ENCODE measurements around the gene TNFRSF13B.
"Not testable (repeated sequence)": the region's sequence is repeated elsewhere in the genome, so short reads cannot be mapped to it uniquely, and the experiment has no call there.

The TNFRSF13B gene

DNA sequence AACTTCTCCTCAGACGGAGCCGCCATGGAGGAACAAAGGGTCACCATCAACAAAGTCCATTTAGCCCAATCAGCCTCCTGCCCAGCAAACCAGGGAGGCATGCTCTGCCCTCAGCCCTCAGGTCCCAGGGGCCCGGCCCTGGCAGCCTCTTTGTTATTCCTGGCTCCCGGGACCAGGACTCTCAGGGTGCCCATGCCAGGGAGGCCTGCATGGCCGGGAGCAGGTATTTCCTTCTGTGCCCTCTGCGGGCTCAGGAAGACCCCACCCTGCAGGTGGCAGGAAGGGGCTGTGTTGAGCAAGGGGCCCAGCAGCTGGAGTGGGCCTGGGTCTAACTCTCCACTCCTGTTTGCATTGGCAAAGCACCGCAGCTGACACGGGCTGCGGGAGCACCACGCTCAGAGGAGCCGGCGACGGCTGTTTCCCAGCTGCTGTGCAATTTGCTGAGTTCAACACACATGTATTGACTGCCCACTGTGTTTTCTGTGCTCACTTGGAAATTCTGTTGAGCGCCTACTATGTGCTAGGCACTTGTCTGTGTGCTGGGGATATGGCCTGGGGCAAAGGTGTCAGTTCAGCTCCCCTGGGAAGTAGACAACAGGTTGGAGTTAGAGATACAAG, 33.2 kb upstream of the TNFRSF13B start:
- not testable (repeated sequence) for DNase-seq

DNA sequence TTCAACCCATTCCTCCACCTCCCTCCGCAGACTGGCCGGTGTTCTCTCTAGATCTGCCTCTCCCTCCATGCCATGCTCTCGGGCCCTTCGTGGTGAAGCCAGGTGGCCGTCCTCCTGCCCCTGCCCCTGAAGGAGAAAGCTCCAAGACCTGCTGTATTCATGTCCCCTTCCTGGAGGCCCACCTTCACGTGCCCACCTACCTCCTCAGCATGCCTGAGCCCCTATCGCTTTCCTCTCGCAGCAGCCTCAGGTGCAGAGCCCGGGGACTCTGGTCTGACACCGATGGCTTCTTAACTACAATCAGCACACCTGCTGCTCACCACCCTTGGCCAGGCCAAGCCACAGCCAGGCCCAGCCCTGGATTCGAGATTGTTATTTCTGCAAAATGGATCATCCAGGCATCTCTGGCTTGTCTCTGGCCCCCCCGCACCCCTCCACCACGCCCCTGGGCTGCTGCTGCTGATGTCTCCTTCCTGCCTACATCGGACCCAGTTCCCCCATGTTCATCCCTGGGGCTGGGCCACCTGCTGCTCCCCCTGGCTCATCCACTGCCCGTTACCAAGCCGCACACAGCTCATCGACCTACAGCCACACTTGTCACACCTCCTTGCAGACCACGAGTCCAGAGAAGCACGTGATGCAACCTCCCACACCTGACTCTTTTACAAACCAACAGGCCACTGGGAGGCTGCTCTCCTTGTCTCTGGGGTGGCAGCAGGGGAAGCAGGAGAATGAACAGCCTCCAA, 32.5 kb upstream of the TNFRSF13B start:
- no peak for DNase-seq

DNA sequence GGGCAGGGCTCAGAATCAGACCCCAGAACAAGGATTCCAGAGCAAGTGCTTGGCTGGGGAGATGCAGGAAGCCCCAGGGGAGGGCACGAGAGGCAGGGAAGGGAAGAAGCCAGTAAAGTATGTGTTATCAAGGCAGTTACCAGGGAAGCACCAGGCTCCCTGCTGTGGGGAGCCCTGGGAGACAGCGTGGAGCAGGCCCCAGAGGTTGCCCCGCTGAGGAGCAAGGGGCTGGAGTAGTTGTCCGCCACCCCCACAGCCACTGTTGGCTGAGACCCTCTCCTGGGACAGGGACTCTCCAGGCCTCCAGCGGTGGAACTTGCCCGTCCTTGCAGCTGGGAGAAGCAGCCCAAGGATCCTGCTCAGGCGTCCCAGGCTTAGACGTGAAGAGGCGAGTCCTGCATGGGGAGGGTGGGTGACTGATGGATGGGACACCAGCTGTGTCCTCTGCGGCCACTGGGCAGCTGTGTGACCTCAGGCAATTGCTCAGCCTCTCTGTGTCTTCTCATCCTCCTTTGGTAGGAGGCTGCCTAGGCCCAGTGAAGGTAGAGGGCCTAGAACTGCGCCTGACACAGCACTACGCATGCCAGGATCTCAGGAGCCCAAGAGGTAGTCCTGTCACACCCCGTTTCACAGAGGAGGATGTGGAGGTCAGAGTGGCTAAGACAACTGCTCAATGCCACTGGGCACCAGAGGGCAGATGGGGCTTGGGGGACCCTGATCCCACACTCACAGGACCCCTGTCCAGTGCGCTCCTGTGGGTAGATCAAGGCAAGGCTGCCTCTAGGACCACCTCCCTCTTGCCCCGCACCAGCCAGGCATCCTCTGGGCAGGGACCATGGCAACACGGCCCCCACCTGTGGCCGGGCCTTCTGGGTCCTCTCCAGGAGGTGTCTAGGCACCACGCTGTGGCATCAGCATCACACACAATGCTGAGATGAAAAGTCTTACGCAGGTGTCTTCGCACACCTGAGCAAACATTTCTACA, 31.1 kb upstream of the TNFRSF13B start:
- DNase-seq = not testable (repeated sequence)

DNA sequence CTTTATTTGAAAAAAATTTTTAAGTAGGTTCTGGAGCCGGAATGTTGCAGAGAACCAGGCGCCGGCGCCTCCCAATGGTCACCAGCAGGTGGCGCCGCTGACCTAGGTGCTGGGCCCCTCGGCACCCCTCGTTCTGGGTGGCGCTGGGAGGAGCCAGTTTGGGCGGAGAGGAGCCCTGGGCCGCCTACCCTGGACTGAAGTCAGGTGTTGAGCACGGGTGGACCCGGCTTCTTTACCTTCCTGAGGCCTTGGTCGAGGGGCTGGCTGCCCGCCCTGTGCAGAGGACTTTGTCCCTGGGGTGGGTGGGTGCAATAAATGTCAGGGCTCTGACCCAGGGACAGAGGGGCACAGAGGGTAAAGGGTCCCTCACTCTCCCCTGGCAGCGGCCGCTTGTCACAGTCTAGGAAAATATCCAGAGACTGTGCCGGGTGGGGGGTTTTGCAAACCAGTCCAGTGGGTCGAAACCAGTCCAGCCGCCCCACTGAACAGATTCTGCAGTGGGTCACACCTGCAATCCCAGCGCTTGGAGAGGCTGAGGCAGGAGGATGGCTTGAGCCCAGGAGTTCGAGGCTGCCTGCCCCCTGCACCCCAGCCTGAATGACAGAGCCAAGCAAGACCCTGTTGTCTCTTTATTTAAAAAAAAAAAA, 30.1 kb upstream of the TNFRSF13B start:
- DNase-seq = peak; percentile 91

DNA sequence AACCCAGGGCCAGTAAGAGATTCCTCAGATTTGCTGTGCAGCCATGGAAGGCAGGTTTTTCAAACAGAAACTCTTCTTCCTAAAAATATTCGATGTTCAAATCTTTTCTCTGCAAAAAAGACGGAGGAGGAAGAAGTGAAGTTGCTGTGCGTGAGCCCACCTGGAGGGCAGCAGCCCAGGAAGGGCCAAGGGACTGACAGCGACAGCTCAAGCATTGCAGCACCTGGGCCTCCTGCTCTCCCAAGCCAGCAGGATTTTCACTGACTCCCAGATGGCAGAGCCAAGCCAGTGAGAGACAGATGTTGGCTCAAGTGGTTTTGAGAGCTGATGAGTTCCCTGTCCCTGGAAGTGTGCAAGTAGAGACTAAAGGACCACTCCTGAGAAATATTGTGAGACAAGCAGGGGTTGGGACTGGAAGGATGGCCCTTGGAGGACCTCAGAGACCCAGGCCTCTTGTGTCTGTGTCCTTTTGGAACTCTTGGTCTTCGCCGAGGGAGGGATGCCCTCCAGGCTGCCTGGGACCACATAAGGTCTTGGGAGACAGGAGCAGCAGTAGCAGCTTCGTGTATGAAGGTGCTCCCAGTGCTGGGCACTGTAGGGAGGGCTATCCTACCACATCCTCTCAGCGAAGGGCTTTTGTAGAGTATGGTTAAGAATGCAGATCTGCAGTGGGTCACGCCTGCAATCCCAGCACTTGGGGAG, 29.3 kb upstream of the TNFRSF13B start:
- no peak for DNase-seq

DNA sequence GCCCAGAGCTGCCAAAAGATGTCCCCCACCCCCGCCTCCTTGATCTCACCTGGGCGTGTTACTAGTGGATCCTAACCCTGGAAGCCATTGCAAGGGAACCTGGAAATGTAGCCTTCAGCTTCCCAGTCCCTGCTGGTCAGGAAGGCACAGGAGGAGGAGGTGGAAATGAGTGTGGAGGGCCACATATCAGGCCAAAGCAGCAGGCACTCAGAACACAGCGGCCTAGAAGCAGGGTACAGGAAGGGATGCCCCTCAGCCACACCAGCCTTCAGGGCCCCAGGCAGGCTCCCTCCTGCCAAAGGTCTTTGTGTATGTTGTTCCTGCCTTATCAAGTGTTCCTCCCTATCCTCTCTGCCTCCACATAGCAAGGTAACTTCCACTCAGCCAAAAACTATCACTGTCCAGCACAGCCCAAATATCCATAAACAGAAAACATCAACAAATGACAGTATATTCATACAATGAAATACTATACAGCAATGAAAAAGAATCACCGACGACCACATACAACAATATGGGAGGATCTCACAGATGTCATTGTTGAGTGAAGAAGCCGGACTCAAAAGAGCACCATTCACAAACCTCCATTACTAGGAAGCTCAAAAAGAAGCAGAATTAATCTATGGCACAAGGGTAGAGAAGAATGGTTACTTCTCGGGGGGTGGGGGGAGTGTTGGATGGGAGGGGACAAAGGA, 28.2 kb upstream of the TNFRSF13B start:
- peak; percentile 46 for DNase-seq

DNA sequence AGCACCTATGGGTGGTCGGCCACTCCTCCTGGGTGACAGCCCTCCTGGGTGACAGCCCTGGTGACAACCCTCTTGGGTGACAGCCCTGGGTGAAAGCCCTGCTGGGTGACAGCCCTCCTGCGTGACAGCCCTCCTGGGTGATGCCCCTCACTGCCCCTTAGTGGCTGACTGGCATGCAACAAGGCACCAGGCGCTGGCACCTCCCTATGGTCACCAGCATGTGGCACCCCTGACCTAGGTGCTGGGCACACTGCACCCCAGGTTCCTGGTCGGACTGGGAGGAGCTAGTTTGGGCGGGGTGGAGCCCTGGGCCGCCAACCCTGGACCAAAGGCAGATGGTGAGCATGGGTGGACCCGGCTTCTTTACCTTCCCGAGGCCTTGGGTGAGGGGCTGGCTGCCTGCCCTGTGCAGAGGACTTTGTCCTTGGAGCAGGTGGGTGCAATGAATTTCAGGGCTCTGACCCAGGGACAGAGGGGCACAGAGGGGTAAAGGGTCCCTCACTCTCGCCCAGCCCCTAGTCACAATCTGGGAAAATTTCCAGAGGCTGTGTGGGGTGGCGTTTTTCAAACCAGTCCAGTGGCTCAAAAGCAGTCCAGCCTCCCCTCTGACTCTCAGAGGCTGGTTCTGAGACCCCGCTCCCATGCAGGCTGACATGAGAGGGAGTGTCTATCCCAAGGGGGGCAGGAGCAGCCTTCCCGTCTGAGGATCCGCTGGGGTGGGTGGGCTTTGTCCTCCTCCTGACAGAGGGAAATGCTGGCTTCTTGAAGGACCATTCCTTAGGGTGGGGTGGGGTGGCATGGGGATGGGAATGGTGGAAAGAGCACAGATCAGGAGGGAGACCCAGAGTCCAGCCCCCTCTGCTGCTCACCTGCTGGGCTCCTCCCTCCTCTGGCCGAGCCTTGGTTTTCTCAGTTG, 25.9 kb upstream of the TNFRSF13B start:
- peak; percentile 50 for DNase-seq

DNA sequence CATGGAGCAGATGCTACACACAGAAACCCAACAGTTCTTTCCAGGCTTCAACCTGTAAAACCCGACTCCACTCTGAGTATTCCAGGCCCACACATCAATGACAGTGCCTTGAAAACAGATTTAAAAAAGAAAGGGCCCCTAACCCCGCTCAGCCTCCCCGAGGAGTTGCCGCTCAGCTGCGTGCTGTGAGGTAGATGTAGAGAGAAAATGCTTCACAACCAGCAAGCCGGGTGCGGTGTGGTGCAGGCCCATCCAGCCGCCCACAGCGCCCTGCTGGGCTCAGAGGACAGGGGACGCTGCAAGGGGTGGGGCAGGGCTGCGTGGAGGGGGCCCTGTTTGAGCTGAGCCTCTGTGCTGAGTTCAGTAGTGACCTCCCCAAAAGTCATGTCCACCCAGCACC, 24.8 kb upstream of the TNFRSF13B start:
- not testable (repeated sequence) for DNase-seq

DNA sequence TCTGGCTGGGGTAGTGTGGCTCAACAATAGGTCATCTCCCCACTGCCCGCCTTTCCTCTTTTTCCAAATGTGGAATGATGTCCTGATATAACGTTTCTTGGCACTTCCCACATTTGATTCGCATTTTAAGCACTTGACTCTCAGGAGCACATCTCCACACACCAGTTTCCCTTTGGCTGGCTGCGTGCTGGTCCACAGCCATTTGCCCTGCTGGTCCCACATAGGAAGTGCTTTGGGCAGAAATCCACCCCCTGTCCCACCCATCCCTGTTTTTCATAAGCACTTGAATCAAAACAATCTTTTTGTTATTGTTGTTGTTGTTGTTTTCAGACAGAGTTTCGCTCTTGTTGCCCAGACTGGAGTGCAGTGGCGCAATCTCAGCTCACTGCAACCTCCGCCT, 24.0 kb upstream of the TNFRSF13B start:
- DNase-seq = peak; percentile 52

DNA sequence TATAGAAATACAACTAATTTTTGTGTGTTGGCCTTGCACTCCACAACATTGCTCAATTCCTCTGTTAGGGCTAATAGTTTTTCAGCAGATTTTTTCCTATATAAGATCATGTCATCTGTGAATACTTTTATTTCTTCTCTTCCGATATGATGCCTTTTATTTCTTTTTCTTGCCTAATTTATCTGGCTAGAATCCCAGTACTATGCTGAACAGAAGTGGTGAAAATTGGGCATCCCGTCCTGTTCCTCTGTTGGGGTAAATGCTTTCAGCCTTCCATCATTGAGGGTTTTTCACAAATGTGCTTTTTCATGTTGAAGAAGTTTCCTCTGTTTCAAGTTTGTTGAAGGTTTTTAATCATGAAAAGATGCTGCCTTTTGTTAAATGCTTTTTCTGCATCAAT, 22.7 kb upstream of the TNFRSF13B start:
- DNase-seq = no peak

DNA sequence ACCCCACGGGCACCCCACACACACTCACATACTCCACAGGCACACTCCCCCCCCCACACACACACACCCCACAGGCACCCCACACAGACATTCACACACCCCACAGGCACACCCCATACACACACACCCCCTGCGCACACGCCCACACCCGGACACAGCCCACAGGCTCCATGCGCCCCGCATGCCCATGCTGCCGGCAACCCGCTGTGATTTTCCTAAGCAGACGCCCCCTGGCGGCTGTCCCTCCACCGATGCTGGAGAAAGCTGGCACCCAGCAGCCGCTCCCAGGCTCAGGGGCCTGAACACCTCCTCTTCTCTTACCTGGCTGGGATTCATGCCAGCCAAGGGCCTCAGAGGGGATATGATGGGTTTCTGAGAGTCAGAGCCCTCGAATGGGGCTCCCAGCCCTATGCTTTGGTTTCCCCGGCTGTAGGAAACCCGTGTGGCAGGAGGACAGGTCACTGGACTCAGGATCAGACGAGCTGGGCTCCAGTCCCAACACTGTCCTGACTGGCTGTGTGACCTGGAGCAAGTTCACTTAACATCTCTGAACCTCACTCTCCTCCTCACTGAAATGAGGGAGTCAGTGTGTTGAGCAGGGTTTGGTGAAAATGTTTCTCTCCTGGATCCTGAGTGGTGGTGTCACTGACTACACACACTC, 19.6 kb upstream of the TNFRSF13B start:
- peak; percentile 92 for DNase-seq

DNA sequence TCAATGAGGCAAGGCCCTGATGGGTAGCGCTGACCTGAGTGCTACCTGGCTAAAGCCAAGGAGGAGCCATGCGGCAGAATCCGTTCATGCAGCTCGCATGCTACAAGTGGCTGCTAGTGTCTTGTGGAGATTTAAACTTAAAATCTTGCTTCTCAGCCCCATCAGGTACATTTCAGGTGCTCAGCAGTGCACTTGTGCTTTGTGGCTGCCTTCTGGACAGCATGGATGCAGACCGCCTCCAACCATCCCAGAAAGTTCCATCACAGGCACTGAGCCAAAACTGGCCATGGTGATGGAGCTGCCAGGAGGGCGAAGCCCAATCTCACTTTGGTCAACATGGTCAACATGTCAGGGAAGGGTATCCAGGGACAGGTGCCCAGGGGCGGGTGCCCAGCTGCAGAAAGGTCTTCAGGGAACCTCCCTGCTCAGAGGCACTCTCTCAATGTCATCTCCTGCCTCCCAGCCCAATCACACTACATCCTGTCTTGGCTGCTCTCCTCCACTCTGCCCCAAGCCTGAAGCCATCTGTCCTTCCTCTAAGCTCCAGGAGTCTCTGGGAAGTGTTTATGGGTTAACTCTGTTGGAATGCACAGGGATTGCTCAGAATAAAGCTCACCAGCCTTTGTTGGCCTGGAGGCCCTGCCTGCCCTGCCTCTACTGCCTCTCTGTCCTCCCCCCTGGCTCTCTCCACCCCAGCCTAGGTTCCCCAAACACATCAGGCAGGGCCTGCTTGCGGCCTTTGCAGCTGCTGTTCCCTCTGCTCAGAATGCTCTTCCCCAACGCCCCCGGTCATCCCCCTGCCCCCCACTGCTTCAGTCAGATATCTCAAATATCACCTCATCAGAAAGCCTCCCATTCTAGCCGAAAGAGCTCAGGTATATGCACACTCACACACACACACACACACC, 18.3 kb upstream of the TNFRSF13B start:
- DNase-seq = peak; percentile 79

DNA sequence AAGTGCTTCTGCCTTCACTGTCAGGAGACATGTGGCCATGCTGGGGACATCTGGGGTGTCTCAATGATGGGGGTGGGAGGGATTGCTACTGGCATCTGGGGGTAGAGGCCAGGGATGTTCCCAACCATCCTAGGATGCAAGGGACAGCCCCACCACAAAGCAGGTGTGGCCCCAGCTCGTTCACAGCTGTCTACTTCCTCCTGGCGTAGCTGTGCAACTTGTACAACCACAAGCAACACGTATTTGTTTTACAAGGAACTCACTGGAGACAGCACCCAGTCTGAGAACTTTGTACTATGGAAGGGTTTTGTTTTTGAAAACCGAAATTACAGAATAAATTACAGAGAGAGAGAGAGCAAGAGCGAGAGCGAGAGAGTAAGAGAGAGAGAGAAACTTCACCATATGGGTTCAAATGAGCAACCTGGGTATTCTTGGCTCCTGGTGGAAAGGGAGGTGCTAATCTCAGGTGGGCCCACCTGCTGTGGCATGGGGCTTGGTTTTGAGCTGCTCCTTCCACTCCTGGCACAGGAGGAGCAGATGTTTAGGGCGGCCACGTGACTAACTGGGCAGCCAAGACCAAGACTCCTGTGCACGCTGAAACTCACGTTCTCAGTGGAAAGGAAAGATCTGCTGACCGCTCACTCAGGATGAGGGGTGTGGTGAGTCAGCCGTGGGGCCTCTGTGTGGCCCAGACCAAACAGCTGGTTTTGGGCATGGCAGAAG, 17.5 kb upstream of the TNFRSF13B start:
- DNase-seq = no peak

DNA sequence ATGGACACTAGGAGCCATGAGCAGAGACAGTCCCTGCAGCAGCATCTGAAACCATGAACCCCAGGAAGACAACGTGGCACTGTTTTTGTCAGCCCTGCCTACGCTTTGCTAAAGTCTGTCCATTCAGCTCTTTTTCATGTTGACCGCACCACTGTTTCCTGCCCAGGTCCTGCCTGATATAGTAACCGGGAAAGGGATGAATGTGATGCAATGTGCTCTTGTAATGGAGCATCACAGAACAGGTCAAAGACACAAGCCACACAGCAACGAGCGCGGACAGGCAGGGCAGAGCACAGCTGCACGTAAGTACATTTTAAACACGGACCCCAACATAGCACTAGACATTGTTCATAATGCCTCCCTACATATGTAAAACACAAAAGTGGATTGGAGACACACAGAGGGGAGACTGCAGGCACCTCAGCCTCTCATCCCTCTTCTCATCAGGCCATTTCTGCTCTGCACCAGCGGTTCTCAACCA, 16.9 kb upstream of the TNFRSF13B start:
- DNase-seq = no peak

DNA sequence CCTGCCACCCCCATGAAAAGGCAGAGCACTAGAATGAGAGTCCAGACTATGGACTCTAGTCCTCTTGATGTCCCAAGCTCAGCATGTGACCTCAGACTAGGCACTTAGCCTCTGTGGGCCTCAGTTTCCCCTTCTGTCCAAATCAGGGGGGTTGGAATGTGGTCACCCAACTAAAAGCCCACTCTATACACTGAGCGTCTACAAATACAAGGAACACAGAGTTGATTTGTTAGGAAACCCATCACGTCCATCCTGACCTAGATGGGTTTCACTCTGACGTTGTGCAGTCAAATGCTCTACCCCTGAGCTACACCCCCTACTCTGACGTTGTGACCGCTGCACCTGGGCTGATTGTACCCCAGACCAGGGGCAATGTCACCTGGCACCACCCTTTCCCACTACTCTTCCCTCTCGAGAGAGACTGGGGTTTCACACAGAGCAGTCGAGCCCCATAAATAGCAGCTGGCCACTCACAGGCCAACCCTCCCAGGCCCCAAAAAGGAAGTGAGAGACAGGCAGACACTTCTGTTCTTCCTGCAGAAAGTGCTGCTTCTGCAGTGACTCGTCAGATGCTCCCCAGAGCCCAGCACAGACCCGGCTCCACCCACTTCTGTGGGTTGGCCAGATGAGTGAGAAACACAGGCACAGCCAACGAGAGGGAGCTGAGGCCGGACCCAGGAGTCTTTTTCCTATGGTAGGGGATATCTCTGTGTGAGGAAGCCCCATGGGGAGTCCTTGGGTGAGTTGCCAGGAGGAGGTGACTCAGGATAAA, 16.1 kb upstream of the TNFRSF13B start:
- peak; percentile 95 for DNase-seq

DNA sequence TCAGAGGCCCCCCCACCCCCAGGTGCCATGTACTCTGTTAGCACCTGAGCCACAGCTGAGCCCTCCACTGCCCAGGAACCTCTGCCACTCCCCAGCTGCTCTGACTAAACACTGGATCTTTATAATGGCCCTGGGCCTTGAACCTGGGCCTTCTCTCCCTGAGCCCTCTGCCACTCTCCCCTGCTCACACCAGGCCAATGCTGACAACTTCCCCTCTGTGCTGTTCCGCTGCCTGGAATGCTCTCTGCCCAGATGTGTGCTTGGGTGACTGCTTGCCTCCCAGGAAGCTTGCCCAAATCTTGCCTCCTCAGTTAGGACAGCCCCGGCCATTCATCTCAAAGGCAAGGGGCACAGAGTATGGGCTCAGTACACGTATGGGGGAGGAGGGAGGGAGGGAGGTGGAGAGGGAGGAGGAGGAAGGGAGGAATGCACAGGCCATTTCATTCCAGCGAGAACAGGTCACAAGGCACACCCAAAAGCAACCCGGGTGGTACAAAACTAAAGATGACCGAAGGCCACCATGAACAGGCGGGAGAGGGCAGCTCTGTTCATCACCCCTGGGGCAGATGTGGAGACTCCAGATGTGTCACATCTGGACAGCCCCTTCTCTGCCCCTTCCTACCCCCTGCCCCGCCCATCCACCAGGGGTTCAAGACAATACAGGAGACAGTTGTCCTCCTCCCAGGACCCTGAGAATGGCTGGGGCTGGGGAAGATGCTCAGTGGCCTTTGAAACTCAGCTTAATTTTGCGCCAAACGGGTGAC, 15.3 kb upstream of the TNFRSF13B start:
- DNase-seq = no peak
